ENCODE data around the gene RTEL1.
"Not testable (repeated sequence)": the region's sequence is repeated elsewhere in the genome, so short reads cannot be mapped to it uniquely, and the experiment has no call there.

Gene RTEL1

DNA sequence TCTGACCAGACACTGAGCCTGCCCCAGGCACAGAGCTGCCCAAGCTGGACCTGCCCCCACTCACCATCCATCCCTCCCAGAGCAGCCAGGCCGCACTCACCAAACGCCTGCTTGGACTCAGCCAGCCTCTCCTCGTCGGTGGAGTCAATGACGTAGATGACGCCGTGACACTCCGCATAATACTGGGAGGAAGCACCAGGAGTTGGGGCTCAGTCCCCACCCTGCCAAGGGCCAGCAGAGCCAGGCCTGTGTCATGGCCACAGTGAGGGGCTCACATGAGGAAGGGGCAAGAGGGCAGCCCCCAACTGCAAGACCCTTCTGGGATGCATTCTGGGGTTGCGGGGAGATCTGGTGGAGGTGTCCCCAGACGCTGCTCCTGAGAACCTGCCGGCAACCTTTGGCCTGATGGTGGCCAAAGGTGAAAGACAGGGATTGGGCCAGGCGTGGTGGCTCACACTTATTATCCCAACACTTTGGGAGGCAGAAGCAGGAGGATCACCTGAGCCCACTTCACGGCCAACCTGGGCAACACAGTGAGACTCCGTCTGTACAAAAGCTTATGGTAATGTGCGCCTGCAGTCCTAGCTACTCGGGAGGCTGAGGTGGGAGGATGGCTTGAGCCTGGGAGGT is 44.0 kb downstream of the RTEL1 start:
- no peak for DNase-seq

DNA sequence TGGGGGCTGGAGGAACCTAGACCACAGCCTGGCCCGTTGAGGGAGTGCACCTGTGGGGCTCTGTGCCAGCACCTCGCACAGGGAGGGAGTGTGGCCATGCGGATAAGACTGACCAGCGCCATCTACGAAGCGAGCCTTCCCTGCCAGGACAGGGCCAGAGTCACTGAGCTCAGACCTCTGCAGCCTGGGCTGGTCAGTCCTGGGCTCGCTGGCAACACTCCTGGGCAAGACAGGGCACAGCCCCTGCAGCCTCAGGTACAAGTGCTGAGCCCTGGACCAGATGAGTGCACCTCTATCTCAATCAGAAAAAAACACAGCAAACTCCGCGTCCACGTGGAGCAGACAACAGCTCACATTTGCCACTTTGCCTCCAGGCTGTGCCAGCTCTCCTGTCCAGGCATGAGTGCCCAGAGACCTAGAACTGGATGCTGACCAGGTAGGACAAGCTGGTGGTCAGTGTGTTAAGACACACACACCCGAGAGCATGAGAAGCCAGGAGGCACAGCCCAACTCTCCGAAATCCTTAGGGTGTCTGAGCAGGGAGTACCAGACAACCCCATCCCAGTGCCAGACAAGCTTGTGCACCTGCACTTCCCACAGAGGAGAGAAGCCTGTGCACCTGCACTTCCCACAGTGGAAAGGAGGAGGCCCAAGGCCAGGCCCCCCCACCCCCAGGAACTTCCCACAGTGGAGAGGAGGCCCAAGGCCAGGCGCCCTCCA is 44.8 kb downstream of the RTEL1 start:
- no peak for DNase-seq

DNA sequence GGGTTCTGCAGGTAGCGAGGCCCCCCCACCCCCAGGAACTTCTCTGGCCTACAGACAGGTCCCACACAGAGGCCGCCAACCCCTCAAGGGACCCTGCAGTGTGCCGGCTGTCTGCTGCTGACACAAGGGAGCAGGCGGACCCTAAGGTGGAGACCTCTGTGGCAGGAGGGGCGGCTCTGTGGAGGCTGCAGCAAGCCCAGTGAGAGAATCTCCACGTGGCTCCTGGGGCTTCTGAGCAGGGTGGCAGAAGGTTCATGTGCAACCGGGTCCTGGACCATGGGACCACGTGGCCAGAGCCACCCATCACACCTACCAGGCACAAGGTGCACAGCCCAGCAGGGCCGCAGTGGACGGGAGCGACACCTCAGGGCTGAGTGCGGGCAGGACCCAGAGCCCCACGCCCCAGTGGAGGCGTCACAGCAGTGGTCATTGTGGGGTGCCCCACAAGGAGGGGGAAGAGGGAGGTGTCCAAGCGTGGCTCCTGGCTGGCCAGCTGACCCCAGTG is 45.4 kb downstream of the RTEL1 start:
- DNase-seq, result no peak

DNA sequence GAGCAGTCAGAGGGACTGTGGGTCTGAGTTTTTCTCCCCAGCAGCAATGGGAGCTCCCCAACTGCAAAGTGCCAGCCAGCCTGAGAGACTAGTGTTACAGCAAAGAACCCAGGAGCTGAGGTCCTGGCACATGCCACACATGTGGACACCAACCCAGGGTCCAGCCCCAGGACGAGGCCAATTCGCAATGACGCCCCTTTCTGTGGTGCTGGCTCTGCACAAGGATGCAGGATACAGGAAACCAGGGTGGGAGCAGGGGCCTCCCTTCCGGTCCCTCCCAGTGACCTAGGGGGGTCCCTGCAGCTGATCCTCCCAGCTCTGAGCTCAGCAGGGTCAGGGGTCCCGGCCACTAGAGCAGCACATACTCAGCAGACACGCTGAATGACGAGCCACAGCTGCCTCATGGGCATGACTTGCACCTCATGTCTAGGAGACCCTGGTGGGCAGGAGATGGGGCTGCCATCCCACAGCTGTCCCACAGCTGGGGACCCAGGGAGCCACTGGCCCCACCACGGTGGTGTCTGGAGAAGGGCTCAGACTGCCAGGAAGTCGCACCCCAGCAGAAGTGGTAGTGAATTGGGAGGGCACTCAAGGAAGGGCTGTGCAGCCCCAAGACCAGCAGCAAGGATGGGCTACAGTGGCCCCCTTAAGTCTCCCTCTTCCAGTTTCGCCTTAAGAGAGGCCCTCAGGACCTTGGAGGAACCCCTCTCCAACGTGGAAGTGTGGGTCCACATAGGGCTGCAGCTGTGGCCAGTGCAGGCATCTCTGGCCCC is 46.0 kb downstream of the RTEL1 start:
- DNase-seq, result no peak

DNA sequence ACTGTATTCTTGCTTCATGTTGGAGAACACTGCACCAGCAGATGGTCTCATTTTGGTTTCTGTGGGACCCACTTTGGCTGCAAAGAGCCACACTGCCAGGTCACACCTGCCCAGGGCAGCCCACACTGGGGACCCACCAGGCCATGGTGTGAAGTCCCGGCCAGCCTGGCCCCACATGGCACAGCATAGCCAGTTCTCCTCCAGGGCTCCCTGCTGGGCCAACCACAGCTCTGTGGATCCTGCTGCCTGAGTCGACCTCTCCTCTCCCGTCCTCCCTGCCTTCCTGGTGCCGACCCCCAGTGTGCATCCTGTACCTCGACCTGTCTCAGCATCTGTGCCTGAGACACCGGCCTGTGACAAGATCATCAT is 46.6 kb downstream of the RTEL1 start:
- DNase-seq, result no peak

DNA sequence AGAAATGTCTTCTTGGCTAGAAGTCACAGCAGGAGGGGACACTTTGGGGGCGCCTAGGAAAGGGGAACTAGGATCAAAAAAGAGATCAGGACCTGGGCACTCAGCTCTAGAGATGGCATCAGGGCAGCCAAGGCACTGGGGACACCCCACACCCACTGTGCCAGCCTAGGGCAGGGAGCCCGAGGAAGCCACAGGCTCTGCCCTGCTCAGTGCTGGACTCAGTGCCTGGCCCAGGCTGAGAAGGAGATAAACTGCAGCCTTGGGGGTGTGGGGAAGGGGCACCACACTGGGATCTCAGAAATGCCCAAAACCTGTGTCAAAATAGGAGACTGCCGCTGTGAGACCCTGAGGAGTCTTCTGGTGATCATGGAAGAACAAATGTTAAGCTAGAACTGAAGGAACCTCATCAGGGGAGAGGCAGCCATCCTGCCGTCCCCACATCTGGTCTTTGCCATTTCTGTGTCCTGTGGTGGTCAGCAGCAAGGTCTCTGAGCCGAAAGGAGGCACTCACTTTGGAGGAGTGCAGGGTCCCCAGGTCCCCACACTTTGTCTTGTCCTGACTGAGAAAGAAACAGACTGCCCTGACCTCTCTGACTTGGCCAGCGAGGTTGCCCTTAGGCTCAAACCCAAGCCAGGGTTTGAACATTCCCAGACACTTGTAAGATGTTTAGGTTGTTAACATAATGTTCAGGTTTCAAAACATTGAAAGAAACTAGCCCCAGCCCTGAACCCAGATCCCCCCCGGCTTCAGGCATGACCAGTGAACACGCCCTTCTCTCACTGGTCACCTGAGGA is 47.3 kb downstream of the RTEL1 start:
- DNase-seq, result no peak

DNA sequence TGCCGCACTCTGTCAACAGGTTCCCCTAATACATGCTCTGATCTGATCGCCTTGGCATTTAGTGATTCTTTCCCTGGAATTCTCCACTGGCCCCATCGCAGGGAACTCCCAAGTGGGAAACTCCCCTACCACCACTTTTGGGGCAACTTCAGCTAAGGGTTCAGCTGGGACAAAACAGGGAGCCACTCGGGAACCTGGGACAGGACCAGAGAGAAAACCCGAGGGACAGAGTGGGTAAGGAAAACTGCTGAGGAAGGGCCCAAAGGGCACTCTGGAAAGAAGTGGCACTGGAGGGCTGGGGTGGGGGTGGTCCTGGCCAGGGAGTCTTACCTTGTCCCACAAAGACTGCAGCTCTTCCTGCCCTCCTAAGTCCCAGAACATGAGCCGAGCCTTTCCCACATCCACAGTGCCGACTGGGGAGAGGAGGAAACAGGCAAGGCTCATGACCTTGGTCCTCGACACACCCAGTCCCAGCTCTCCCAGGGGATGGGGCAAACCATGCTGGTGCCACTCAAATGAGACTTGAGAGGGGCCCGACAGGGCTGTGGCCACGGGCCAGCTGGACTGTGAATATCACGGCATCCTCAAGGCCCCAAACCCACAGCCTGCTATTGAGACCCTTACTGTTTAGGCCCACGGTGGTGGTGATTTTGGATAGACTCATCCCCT is 48.0 kb downstream of the RTEL1 start:
- DNase-seq, result no peak

DNA sequence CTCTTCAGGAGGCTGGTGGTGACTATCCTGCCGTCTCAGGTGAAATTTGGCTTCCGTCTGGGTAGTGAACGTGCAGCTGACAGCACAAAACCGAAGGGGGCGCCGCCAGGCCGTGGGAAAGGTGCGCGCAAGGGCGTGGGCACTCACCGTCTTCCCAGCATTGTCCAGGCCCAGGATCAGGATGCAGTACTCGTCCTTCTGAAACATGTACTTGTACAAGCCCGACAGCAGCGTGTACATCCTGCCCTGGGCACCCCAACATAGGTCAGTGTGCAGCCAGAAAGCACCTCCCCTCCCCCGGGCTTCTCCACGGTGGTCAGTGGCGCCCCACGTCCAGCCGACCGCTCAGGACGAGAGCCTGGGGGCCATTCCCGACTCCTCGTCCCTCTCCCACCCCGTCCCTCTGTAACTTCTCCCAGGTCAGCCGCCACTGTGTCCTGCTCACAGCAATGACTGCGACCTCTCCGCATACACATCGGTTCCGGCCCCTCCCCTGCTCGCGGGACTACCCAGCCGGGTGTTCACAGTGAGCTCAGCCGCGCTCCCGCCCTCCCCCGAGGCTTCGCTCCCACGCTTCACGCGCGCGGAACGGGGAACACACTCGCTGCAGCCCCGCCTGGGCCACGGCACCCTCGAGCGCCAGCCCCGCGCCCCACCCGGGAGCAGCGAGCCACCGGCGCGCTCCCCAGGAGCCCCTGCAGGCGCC is 48.9 kb downstream of the RTEL1 start:
- peak; percentile 74 to 79 for DNase-seq

DNA sequence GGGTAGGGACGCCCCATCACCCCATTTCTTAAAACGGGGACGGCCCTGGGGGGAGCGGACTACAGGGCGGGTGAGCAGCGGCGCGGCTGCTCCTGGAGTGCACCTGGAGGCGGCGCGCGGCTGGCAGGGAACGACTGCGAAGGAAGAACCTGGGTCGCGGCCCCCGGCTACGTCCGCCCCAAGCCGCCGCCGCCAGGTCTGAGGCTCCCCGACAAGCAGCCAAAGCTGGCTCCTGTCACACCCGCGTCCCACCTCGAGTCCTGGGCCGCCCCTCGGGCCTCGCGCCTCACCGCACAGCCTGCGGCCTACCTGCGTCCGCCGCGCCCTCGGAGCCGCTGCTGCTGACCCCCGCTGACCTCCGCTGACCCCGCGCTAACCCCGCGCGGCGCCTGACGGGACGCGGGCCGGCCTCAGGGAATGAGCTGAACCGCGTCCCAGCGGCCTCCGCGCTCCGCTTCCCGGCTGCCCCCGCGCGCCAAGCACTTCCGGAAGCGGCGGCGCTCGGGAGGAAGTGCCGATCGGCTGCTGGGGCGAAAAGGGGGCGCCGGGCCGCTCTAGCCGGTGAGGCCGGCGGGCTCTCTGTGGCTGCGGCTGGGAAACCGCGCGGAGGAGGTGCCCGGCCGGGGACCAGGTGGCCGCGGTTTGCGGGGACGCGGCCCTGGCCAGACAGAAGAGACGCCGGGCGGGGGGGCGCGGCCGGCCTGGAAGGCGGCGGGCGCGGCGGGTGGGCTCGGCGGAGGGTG is 49.6 kb downstream of the RTEL1 start, which contains the start of the genes ARFRP1 and ZGPAT:
Gene ARFRP1, minus strand, starts transcription at position 419 of the 743 bp plus-strand sequence. CDS start 885 bp downstream, outside the sequence.
Gene ZGPAT, plus strand, starts transcription at position 482 of the 743 bp plus-strand sequence. CDS start 542 bp downstream, outside the sequence.
- DNase-seq, result peak; percentile 89 to 91

DNA sequence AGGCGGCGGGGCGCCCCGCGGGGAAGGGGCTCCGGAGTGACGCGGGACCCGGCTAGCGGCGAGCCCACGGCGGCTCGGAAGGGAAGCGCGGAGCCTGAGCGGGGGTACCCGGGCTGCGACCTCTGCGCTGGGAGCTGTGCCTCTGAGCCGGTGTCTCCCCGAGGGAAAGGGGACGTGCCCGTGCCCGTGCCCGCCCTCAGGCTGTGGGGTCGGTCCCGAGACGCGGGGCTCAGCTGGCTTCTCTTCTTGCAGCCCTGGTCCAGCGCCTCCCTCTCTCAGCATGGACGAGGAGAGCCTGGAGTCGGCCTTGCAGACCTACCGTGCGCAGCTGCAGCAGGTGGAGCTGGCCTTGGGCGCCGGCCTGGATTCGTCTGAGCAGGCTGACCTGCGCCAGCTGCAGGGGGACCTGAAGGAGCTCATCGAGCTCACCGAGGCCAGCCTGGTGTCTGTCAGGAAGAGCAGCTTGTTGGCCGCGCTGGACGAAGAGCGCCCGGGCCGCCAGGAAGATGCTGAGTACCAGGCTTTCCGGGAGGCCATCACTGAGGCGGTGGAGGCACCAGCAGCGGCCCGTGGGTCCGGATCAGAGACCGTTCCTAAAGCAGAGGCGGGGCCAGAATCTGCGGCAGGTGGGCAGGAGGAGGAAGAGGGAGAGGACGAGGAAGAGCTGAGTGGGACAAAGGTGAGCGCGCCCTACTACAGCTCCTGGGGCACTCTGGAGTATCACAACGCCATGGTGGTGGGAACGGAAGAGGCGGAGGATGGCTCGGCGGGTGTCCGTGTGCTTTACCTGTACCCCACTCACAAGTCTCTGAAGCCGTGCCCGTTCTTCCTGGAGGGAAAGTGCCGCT is 50.4 kb downstream of the RTEL1 start:
- DNase-seq, result peak; percentile 37

DNA sequence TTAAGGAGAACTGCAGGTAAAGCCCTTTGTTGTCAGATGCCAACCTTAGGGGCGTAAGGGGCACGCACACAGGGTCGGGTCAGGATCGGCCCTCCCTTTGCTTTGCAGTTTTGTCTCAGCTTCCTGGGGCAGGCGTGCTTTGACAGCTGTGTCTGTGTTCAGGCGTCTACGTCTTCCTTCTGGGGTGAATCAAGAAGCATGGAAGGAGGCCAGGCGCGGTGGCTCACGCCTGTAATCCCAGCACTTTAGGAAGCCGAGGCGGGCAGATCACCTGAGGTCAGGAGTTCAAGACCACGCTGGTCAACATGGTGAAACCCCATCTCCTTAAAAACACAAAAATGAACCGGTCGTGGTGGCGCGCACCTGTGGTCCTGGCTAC is 51.0 kb downstream of the RTEL1 start:
- DNase-seq, result no peak

DNA sequence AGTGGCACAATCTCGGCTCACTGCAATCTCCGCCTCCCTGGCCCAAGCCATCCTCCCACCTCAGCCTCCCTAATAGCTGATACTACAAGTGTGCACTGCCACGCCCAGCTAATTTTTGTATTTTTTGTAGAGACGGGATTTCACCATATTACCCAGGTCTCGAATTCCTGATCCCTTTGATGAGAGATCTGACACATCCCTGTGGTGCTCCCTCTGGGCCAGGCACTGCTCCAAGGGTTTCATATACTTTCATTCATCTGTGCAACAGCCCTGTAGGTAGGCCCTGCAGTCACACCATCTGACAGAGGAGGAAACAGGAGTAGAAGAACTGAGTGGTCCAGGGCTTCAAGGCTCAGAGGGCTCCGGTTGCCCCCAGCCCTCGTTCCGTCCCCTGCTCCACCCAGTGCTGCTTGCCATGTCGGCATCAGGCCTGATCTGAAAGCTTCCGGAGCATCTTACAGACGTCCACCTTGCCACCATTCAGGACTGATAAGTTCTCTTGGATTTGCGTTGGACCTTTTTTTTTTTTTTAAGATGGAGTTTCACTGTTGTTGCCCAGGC is 53.1 kb downstream of the RTEL1 start:
- no peak for DNase-seq

DNA sequence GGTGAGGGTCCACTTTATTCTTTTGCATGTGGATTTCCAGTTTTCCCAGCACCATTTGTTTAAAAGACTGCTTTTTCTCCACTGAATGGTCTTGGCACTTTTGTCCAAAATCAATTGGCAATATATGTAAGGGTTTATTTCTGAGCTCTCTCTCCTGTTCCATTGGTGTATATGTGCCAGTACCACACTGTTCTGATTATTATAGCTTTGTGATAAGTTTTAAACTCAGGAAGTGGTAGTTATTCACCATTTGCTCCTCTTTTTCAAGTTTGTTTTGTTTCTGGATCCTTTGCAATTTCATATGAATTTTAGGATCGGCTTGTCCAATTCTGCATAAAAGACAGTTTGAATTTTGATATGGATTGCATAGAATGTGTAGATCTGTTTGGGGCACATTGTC is 54.1 kb downstream of the RTEL1 start:
- DNase-seq, result no peak

DNA sequence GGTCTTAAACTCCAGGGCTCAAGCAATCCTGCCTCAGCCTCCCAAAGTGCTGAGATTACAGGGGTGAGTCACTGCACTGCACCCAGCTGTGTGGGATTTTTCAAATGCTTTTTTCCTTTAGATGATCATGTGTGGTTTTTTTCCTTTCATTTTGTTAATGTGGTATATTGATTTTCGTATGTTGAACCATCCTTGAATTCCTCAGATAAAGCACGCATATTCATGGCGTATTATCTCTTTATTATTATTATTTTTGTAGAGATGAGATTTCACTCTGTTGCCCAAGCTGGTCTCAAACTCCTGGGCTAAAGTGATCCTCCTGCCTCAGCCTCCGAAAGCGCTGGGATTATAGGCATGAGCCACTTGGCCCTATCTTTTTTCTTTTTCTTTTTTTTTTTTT is 56.7 kb downstream of the RTEL1 start:
- no peak for DNase-seq

DNA sequence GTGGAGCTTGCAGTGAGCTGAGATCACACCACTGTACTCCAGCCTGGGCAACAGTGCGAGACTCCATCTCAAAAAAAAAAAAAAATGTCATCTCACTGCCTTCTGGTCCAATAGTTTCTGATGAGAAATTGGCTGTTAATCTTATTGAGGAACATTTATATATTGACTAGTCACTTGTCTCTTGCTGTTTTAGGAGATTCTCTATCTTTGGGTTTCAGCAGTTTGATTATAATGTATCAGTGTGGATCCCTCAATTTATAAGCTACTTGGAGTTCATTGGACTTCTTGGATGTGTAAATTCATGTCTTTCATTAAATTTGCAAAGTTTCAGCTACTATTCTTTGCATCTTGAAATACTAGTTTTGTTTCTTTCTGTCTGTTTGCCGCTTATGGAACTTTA is 60.9 kb downstream of the RTEL1 start:
- no peak for DNase-seq

DNA sequence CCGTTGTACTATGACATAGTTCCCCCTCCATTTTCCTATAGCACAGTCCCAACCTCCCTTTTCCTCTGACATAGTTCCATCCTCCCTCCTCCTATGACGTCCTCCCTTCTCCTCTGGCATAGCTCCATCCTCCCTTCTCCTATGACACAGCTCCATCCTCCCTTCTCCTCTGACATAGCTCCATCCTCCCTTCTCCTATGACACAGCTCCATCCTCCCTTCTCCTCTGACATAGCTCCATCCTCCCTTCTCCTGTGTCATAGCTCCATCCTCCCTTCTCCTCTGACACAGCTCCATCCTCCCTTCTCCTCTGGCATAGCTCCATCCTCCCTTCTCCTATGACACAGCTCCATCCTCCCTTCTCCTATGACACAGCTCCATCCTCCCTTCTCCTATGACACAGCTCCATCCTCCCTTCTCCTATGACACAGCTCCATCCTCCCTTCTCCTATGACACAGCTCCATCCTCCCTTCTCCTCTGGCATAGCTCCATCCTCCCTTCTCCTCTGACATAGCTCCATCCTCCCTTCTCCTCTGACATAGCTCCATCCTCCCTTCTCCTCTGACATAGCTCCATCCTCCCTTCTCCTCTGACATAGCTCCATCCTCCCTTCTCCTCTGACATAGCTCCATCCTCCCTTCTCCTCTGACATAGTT is 65.0 kb downstream of the RTEL1 start:
- DNase-seq, result not testable (repeated sequence)

DNA sequence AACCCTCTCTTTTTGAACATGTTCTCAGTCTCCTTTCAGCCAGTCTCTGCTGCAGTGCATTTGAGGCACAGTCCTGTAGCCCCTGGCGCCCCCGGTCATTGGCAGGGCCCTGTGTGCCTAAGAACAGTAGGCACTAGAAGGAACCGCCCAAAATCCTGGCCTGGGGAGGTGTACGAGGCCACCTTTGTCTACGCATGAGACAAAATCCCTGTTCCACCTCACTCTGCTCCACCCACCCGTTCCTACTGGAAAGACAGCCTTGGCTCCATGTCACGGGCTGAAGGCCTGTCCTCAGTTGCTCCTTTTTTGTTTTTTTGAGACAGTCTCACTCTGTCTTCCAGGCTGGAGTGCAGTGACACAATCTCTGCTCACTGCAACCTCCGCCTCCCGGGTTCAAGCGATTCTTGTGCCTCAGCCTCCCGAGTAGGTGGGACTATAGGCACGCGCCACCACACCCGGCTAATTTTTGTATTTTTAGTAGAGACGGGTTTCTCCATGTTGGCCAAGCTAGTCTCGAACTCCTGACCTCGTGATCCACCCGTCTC is 72.1 kb downstream of the RTEL1 start:
- not testable (repeated sequence) for DNase-seq

DNA sequence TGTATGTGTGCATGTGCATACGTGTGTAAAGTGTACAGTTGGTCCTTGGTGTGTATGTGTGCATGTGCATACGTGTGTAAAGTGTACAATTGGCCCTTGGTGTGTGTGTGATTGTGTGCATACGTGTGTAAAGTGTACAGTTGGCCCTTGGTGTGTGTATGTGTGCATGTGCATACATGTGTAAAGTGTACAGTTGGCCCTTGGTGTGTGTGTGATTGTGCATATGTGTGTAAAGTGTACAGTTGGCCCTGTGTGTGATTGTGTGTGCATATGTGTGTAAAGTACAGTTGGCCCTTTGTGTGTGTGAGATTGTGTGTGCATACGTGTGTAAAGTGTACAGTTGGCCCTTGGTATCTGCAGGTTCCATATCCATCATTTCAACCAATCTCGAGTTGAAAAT is 73.3 kb downstream of the RTEL1 start:
- DNase-seq, result no peak
